Uterus (tissue), 4 donors: Measurements from ENCODE around the gene CHMP6. TPM values are rescaled to one million over a fixed set of nuclear protein-coding genes. Genes with fewer than 3 reads are reported as not detected.

Experiments
- DNase-seq, 2 donors: peaks; one replicate each; pipeline ENCODE4 v3.0.0-alpha.2; 2019 to 2020
- H3K27ac ChIP-seq, 2 donors: fragments of 200-600 bp; sonication (generic); 1 replicate in 1 of 2; 2 replicates in 1 of 2; pipeline ENCODE4 v1.5.1; 2016 to 2018
- H3K27me3 ChIP-seq, 2 donors: fragments of 200-600 bp; sonication (generic); one replicate each; pipeline ENCODE4 v1.5.1; 2018 to 2019; ENCODE audit warnings: control low read depth in 1 of 2
- H3K36me3 ChIP-seq, 2 donors: fragments of 200-600 bp; sonication (generic); one replicate each; pipeline ENCODE4 v1.5.1; 2019; ENCODE audit warnings: control low read depth in 1 of 2
- H3K4me1 ChIP-seq, 2 donors: fragments of 200-600 bp; sonication (generic); one replicate each; pipeline ENCODE4 v1.5.1; 2018 to 2019; ENCODE audit warnings: control low read depth in 1 of 2
- H3K4me3 ChIP-seq, 2 donors: fragments of 200-600 bp; sonication (generic); 1 replicate in 1 of 2; 2 replicates in 1 of 2; pipeline ENCODE4 v1.5.1; 2018 to 2019; ENCODE audit warnings: mild to moderate bottlenecking in 1 of 2
- H3K9me3 ChIP-seq, 2 donors: fragments of 200-600 bp; sonication (generic); one replicate each; pipeline ENCODE4 v1.5.1; 2019; ENCODE audit warnings: control low read depth in 1 of 2
- CTCF ChIP-seq, 4 experiments: fragments of 200-600 bp in 2 of 4; fragments of 450-650 bp in 2 of 4; sonication (generic) in 2 of 4; IDR thresholded peaks; one replicate each; pipeline ENCODE4 v1.5.1; 2016 to 2019; ENCODE audit warnings: antibody characterized with exemption in 4 of 4, mild to moderate bottlenecking in 2 of 4, moderate library complexity in 1 of 4
- POLR2A ChIP-seq, 2 donors: fragments of 450-650 bp; IDR thresholded peaks; one replicate each; pipeline ENCODE4 v1.6.1; 2016; ENCODE audit warnings: antibody characterized with exemption in 2 of 2, mild to moderate bottlenecking in 1 of 2, moderate library complexity in 1 of 2
- intact Hi-C: fragments of 100-400 bp; cut with DNase I; formaldehyde crosslinking; loops from one replicate; pipeline ENCODE4 v1.15.1; 2023; ENCODE audit warnings: low total_unique reads
- total RNA-seq, 4 donors: library from RNA; depleted of rRNA in 3 of 4; stranded (reverse); fragments of >200 nt in 3 of 4; gene quantifications; one replicate each; pipeline versions ENCODE4 v1.1.0 to v1.2.4, GENCODE V29; 2014 to 2023
- donor health status: DM: yes; HTN: yes; CAD: no.

The CHMP6 gene
- total RNA-seq, 4 donors from 2014 or later: 3.6 to 33.2 (median 19.8) TPM

DNA sequence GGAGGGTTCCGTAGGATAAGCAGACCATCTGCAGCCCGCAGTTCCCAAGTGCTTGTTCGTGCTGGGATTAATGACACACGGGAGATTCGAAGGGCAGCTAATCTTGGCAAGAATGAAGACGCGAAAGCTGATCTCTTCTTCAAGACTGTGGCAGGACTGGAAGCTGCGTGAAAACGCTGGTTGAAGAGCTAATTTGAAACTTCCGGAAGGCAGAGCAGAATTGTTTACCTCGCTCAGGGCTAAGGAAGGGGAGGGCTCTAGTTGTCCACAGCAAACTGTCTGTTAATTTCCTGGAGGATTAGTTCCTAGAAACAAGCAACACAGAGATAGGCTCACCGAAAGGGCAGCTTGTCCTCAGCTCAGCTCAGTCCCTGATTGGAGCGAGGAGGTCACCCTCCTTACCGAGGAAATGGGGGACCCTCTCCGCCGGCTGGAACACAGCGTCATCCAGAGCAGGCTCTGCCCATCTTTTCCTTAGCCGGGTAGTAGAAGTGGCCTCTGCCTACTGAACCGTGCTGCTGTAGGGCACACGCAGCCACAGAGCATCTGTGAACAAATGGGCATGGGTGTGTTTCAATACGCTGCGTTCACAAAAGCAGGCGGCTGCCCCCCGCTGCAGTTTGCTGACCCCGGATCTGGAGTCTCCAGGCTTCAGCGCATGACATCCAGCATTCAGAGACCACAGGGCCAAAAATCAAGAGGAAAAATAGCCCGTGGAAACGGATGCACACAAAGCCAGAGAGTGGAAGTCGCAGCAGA lies 26.6 kb downstream of the CHMP6 start:
- TF ChIP-seq POLR2A (IDR thresholded peaks at IDR 0.05) (peak in 1 of 2 donors; percentile 34), CTCF (IDR thresholded peaks at IDR 0.05) (no peak)
- intact Hi-C loops: no loop called here
- Histone ChIP-seq H3K4me3 (peak overlapping the region in 1 of 2 donors; percentile 22), H3K9me3 (no peaks in the 10 kb centered on the region), H3K36me3 (no peaks in the 10 kb centered on the region), H3K27ac (peak overlapping the region; percentile 73 to 79), H3K27me3 (no peaks in the 10 kb centered on the region), H3K4me1 (no peaks in the 10 kb centered on the region)
- peak in 1 of 2 donors; percentile 29 for DNase-seq

- TF ChIP-seq POLR2A (IDR thresholded peaks at IDR 0.05) (no peak), CTCF (IDR thresholded peaks at IDR 0.05) (no peak)
- Histone ChIP-seq H3K4me3 (no peak overlapping the region), H3K9me3 (no peaks in the 10 kb centered on the region), H3K27me3 (no peaks in the 10 kb centered on the region), H3K4me1 (no peaks in the 10 kb centered on the region), H3K36me3 (no peaks in the 10 kb centered on the region), H3K27ac (no peak overlapping the region)
- no peak for DNase-seq
- intact Hi-C loops: loop anchor here (5.0 kb wide), 1 partner anchor 77 kb away; no protein-coding TSS in a partner anchor
Measured at GRCh38 chr17:81019563-81020442, 28.2 kb downstream of the CHMP6 start.

DNA sequence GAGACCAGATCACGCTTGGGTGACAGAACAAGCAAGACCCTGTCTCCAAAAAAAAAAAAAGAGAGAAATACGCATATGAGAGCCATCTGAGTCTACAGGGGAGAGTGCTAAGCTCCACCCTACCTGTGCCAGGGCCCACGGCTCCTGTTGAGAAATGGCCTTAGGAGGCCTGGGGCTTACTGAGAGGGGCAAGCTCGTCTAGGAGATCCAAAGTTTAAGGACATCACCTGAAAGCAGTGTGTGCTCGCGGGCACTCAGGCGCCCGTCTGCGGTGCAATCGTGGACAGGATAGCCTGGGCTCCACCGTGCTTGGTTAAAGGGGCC lies 28.8 kb downstream of the CHMP6 start:
- no peaks in the 10 kb centered on the region for H3K36me3 ChIP-seq
- no peak for TF ChIP-seq POLR2A (IDR thresholded peaks at IDR 0.05)
- no peak for TF ChIP-seq CTCF (IDR thresholded peaks at IDR 0.05)
- H3K4me1 ChIP-seq: no peaks in the 10 kb centered on the region
- no peaks in the 10 kb centered on the region for H3K9me3 ChIP-seq
- no peak overlapping the region for H3K27ac ChIP-seq
- intact Hi-C loops: loop anchor here (5.0 kb wide), 1 partner anchor 77 kb away; no protein-coding TSS in a partner anchor
- DNase-seq: no peak
- no peaks in the 10 kb centered on the region for H3K27me3 ChIP-seq
- H3K4me3 ChIP-seq: no peak overlapping the region

DNA sequence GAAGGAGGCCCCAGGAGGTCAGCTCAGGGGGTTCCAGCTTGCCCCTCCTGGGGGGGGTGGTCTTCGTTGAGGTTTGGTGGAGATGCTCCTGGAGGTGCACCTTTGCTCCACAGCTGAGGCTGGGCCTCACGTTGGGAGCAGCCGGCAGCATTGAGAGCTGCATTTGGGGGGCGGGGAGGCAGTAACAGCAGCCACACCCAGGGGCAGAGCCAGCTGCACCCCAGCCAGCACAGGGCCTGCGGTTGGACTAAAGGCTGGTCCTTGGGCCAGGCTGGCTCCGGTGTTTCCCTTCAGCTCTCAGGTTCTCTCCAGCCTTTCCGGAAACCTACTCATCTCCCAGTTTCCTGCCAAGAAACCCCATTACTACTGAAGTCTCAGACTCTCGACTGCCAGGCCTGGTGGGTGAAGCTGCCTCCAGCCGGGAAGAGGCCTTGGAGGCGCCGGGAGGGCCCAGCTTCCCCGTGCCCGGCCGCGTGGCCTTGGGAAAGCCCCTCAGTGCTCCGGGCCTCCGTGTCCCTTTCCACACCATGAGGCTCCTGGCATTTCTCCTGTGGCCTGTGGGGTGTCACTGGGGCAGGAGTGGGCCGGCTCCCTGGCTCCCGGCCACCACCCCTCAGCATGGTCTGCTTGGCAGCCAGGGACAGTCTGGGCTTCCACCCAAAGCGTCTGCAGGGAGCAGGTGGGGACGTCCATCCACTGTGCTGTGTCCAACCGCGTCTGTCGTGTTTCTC lies 29.3 kb downstream of the CHMP6 start:
- Histone ChIP-seq H3K4me3 (no peak overlapping the region), H3K9me3 (no peaks in the 10 kb centered on the region), H3K36me3 (no peaks in the 10 kb centered on the region), H3K4me1 (no peaks in the 10 kb centered on the region), H3K27ac (peak overlapping the region; percentile 28 to 34), H3K27me3 (no peaks in the 10 kb centered on the region)
- intact Hi-C loops: loop anchor here (5.0 kb wide), 1 partner anchor 76 kb away; no protein-coding TSS in a partner anchor
- peak in 1 of 2 donors; percentile 20 for DNase-seq
- TF ChIP-seq CTCF (IDR thresholded peaks at IDR 0.05) (no peak), POLR2A (IDR thresholded peaks at IDR 0.05) (no peak)
